ENCODE measurements around the gene TMEM54. TPM values are rescaled to one million over a fixed set of nuclear protein-coding genes. Genes with fewer than 3 reads are reported as not detected.

Gene TMEM54
- total RNA-seq, 1 donor from 2014 or later, result 10.5 TPM

DNA sequence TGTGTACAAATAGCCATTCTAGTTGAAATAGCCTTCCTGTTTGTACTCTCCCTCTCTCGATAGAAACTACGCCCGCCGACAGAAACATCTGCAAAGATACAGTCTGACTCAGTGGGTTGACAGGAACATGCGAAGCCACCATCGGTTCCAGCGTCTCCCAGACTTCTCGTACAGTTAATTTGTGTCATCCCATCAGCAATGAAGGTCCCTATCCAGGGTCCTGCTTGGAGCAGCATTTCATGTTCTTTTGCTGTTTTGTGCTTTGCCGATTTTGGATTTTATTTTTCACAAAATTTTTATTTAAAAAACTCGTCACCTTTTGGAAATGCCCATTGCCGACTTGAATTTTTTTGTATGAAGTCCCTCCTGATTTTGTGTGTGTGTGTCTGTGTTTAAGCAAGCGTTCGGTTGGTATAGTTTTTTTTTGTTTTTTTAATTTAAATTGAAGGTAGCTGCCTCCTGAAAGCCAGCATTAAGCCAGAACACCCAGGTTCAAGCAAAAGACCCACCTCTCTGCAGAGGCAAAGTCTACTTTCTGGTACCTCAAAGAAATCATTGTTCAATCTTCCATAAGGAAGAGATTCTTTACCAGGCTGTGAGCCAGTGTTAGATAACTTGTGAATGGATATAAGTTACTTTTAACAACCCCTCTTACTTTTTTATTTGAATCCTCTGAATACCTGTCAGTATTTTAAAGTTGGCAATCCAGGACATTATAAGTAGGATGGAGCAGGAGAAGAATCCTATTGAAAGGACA is 45.1 kb downstream of the TMEM54 start:
- DNase-seq, result no peak
- intact Hi-C loops (cut with DNase I), result no loop called here
- ATAC-seq (ENCODE audit: poor library complexity), result no peak

DNA sequence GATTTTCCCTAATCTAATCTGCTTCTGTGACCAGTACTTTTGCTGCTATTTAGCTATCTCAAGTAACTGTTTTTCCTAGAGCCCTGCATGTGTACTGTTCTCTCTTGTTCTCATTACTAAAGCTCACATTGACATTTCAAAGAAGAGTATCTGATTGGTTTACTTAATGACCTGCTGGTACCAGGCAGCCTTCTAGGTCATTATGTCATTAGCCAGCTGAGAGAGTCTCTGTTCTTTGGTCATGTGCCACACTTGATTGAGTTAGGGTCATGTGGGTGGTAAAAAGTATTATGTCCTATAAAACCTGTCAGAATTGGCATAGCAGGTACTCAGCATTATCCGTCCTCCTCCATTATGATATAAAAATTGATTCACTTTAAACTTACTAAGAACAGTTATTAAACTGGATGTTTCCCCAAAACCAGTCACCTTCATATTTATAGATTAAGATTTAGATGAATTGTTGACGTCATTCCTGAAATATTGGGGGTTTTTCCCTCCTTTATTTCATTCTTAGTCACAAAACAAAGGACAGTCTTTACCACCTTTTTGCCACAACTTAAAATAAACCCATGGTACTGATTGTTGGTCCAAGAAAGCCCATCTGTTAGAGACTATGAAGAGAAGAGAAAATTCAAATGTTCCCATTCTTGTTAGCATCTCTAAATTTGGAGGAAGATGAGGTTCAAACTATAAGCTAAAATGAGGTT is 52.7 kb downstream of the TMEM54 start:
- intact Hi-C loops (cut with DNase I), result no loop called here
- ATAC-seq (ENCODE audit: poor library complexity), result no peak
- DNase-seq, result no peak

Other genes with a start within 250 kb of the TMEM54 start
- gene SYNC, start 198.6 kb downstream of the TMEM54 start, total RNA-seq, result 22.1 TPM
- 34.1 TPM for gene YARS1, start 84.0 kb downstream of the TMEM54 start, total RNA-seq
- 12.7 TPM for gene S100PBP, start 83.7 kb downstream of the TMEM54 start, total RNA-seq
- 139 TPM for gene FNDC5, start 30.5 kb downstream of the TMEM54 start, total RNA-seq
- not detected for gene HPCA, start 14.9 kb downstream of the TMEM54 start, total RNA-seq
- gene RNF19B, start 63.4 kb upstream of the TMEM54 start, total RNA-seq, result 14.3 TPM
- gene AK2, start 135.5 kb upstream of the TMEM54 start, total RNA-seq, result 124 TPM
- 1.9 TPM for gene AZIN2, start 179.8 kb upstream of the TMEM54 start, total RNA-seq